ENCODE results near the gene RAD51B. TPM values are rescaled to one million over a fixed set of nuclear protein-coding genes. Genes with fewer than 3 reads are reported as not detected.

Gene RAD51B
- polyA plus RNA-seq, 3 donors, result 2.4 to 4.9 (median 3.3) TPM

DNA sequence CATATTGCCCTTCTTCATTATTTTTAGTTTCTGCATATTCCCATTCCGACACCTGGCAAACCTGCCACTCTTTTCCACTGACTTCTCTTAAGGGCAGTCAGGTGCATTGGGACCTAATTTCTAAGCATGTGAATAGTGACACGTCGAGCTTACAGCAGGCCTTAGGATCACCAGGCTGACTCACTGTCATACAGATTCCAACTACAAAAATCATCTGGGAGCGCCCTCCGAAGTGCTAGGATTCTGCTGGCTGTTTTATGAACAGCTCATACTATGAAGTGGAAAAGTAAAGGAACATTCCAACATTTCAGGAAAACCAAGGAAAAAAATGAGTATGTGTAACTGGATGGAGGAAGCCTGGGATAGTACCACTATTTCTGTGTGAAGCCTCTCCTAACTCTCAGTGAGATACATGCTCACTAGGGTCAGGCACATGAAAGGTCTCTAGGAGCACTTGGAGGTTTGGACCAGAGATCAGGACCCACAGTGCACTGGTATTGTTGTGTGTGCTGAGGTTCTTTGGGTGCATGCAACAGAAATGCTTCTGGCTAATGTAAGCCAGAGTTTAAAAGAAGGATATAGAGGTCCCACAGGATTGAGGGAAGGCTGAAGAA lies 715.9 kb downstream of the RAD51B start:
- no peak overlapping the region for H3K27ac ChIP-seq (ENCODE audit: low read depth, low read length)
- WGBS, 3 donors, result 85 to 96% (median 92%) methylated on average over 5 of the region's 5 CpGs

DNA sequence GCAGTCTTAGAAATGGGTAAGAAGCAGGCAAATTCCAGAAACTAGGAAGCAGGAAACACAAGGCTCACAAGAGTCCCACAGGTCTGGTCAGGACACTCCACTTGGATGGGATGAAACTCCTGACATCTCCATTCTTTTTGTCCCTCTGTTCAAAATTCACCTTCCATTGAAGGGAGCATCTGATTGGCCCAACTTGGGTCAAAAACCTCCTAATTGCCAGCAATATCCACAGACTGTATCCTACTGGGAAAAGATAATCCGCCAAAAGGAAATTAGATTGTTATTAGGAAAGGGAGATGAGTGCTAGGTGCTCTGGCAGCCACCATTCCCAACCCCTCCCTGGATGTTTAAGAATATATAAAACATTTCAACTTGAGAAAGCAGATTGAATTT lies 716.4 kb downstream of the RAD51B start:
- H3K27ac ChIP-seq (ENCODE audit: low read depth, low read length), result no peak overlapping the region
- 95 to 100% (median 100%) methylated on average over 1 of the region's 1 CpG for whole genome bisulfite sequencing, 3 donors

DNA sequence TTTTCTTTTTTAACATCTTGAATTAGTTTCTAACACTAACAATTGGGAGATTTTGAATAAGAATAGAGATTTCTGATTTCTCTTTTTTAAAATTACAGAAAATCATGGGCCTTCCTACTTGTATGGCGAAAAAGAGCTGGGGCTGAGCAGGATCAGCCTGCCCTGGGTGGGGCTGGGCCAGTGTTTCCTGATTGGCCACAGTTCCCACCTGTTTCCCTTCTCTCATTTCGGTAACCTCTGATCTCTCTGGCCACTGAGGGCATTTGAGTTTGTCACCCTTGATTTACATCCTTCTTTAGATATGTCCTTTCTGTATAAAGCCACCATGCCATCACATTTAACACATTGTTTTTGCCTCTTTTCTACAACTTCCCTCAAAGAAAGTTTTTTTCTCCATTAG lies 719.1 kb downstream of the RAD51B start:
- 78 to 86% (median 79%) methylated on average over 2 of the region's 2 CpGs for WGBS, 3 donors
- no peak overlapping the region for H3K27ac ChIP-seq (ENCODE audit: low read depth, low read length)

DNA sequence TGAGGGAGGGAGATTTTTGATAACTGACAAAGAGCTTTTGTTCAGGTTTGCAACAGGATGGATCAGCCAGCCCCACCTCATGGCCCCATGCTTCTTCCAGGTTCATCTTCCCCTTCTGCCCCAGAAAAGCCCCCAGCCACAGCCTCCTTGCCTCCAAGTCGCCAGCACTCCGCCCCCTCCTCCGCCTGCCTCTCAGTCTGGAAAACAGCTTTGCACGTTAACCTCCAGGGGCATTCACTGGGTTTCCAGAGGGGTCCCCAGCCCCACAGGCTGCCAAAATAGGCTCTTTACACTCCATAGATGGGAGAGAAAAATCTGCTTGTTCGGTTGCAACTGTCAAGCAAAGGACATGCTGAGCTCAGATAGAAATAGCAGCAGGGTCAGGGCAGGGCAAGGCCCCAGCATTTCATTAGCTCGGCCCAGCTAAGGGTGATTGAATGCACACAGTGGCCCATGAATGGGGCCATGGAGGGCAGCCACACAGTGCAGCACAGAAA lies 719.7 kb downstream of the RAD51B start:
- WGBS, 3 donors, result 77 to 91% (median 78%) methylated on average over 6 of the region's 6 CpGs
- no peak overlapping the region for H3K27ac ChIP-seq (ENCODE audit: low read depth, low read length)

DNA sequence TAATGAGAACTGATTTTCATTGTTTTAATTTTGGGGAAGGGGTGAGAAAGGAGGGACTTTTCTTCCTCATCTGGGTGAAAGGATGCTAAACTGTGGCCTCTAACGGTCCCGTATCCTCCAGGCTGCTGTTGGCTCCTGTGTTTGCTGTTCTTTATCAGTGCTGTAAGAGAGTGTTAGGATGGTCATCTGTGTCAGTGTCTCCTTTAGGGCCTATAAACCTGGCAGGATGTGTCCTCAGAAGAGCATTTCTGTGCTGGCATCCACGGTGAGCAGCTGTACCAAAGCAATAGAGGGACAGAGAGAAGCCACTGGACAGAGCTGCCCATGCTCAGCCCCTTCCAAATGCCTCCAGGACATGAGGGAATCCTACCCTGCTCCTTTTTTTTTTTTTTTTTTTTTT lies 720.2 kb downstream of the RAD51B start:
- 79 to 90% (median 86%) methylated on average over 3 of the region's 3 CpGs for WGBS, 3 donors
- H3K27ac ChIP-seq (ENCODE audit: low read depth, low read length), result no peak overlapping the region

DNA sequence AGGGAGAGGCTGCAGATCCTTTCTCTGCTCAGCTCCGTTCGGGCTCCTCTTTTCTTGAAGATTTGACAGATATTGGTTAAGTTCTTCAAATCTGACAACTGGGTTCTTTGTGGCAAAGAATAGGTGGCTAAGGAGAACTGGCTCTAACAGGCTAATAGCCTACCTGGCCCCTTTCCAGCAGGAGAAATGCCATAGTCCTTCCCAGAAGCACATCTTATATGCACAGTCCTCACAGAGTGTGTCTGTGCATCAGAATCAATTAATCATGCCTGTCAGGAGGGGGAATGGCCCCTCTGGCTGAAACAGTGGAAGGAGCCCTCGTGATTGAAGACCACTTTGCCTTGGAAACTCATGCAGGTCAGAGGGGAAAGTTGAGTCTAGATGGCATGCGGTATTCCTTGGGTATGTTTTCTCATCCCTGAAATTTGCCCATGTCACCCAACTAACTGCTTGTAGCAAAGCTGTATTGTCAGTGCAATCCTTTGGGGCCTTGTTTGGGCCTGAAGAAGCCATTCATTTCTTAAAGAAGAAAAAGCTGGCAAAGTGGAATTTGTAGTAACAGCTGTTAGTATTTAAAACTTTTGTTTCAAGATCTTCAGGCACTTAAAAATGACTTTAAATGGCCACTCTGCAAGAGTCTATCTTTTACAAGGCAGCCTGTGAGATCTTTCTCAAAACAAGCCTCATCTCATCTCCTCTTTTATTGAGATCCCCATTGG lies 721.8 kb downstream of the RAD51B start:
- H3K27ac ChIP-seq (ENCODE audit: low read depth, low read length), result no peak overlapping the region

DNA sequence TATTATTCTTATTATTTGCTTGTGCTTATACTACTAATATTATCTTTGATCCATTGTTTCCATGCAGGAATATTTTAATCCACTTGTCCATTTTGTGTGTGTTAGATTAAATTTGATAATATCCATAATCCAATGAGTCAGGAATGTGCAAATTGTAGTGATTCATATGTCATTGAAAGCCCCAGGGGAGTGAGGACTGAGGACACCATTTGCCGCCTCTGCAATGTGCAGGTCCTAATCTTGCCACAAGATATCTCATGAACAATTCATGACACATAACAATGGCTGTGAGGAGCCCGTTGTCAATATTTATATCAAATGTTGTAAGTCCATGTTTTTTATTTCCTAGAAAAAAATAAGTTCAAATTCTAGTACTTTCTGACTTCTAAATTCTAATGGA lies 722.8 kb downstream of the RAD51B start:
- 95 to 97% (median 96%) methylated on average over 2 of the region's 2 CpGs for WGBS, 3 donors
- H3K27ac ChIP-seq (ENCODE audit: low read depth, low read length), result no peak overlapping the region

More for the DNA sequence above, 721.8 kb downstream of the RAD51B start:
- WGBS, 3 donors, result 94 to 96% (median 95%) methylated on average over 4 of the region's 4 CpGs

DNA sequence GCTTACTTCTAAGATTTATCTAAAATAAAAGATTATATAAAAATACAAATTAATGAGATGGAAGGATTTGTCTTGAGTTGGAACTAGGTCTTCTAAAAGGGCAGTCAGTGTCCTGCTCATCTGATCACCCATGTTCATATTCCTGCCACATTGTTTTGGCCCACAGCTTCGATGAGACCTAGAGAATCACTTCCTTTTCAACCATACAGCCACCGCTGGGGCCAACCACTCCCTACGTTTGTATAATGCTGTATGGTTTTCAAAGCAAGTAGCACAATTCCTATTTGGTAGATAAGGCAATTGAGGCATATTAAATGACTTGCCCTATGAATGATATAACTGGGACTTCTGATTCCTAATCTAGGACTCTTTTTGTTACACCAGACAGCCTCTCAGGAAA lies 723.9 kb downstream of the RAD51B start:
- no peak overlapping the region for H3K27ac ChIP-seq (ENCODE audit: low read depth, low read length)
- 35 to 63% (median 54%) methylated on average over 3 of the region's 3 CpGs for WGBS, 3 donors

DNA sequence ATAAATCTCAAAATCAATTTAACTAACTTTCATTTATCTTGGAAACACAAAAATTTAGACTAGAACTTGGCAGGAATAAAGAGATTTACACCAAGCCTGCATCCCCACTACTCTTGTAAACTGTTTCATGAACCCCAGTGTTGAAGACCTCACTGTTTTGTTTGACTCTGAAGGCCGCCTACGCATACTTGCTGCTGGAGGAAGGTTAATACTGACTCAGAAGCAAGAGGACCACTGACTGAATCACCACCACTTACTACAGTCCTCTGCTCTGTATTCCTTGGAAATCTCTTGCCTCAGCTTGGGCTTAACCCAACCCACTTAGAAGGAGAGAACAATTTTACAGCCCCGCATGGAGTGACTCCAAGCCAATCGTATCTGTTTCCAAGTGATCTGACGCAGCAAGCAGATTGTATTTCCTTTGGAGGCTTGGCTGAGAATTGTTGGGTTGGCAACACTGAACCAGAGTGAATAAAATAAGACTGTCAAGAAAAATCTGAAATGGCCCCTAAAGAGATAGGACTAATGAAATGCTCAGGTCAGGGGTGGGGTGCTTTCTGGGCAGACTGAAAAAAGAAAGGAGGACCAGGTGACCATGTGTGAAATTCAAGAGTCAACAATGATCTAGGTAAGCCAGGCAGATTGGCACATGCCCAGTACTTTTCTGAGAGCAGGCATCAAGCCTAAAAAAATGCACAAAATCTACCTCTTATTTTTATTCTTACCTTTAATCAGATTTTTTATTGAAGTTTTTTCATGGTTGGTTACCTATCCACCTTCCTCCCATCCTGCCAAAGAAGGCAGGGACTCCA lies 724.7 kb downstream of the RAD51B start:
- WGBS, 3 donors, result 18 to 62% (median 45%) methylated on average over 5 of the region's 5 CpGs
- no peak overlapping the region for H3K27ac ChIP-seq (ENCODE audit: low read depth, low read length)

DNA sequence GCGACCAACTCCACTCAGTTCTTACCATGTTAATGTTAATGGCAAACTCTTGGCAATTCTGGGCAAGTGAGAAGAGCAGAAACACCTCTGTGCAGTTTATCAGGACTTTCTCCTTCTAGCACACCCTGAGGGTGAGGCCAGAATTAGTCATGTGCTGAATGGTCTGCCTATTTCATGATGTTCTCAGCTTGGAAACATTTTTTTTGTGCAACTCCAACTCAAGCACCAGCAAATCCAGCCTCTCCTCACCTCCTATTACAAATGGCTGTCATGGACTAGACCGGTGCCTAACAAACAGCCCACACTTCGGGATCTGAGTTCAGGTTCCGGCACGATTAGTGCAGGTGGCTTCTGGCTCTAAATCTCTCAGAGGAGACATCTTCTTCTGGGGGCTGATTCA lies 727.3 kb downstream of the RAD51B start:
- peak overlapping the region; percentile 55 for H3K27ac ChIP-seq (ENCODE audit: low read depth, low read length)
- WGBS, 3 donors, result 84 to 95% (median 90%) methylated on average over 5 of the region's 5 CpGs

DNA sequence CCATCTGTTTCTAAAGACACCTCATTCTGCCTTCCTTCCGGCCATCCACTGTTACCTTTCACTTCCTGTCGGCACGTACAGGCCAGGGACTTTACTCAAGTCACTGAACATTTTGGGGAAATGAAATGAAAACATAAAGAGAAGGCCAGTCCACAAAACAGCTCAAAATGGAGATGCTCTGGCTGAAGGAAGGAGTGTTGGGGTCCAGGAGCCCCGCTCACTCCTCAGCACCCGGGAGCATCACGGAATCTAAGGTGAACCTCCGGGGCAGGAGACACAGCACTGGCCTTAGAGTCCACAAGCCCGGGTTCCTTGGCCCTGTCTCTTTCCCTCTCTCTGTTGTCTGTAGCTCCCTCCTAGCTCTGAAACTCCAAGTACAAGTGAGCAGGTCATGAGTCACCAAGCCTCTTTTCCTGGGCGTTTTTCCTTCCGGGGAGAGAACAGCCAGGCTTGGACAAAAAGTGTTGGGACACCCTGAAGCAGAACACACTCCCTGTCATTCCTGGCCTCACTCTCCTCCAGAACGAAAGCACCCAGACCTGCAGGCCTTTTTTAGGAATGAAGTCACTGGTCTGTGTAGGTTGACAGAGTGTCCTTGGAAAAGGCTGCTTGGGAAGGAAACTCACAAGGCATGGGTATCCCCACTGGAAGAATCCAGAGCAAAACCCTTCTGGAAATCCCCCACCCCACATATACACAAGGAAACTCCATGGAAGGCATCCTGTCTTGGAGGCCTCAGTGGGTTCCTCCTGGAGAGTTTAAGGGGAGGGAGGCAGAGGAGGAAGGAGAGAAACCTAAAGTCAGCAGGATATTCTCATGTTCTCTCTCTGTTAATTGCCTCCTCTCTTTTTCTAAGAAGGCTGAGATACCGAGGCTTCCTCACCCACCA lies 728.0 kb downstream of the RAD51B start:
- H3K27ac ChIP-seq (ENCODE audit: low read depth, low read length), result peak overlapping the region; percentile 80
- 62 to 75% (median 64%) methylated on average over 12 of the region's 12 CpGs for WGBS, 3 donors

DNA sequence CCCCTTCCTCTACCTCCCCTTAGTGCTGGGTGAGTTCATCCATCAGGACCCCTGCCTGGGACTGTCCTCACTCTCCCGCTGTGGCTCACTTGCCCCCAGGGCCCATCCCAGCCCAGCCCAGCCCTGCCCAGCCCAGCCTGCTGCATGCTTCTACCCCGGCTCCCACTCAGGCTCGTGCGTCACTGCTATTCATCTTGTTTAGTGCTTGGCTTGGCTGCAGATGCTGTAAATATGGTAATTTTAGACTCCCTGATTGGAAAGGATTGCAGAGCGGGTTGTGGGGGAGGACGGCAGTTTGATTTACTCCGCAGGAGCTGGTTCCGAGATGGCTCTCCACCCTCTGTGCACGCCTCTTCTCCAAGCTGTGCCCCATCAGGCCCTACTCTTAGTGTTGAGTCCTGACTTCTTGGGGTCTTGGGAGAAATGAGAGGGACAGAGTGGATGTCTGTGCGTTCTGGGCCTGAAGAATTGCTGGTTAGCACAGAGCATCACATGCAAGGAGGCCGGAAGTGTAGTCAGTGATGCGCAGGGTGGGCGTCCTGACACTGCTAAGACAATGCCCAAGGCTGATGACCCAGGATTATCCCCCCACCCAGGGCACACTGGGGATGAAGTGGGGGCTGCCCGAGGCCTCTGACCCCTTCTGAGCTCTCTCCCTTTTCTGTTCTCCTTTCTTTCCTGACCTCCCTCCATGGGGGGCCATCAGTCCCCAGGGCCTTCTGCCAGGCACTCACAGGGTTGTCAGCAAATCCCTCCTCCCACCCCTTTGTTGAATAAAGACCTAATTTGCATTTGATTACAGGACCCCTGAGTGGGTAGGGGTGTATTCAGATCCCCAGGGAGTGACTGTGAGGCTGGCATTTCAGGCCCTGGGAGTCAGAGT lies 728.9 kb downstream of the RAD51B start:
- peak overlapping the region; percentile 80 for H3K27ac ChIP-seq (ENCODE audit: low read depth, low read length)
- WGBS, 3 donors, result 69 to 79% (median 70%) methylated on average over 14 of the region's 14 CpGs

DNA sequence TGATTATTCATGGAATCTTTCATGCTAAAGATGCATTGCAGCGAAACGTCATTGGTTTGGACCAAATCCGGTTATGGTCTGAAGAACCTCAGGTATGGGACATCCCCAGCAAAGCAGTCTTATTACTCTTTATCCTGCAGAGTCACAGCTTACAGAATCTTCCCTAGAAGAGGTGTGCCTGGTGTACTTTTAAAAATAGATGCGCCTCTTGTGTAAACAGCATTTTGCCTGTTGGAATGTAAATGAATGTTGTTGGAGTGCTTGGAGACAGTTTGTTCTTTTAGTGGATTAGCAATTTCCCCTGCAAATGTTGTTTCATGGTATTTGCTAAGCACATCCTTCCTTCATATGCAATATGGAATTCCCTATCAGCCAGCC lies 730.7 kb downstream of the RAD51B start:
- H3K27ac ChIP-seq (ENCODE audit: low read depth, low read length), result no peak overlapping the region
- WGBS, 3 donors, result 84 to 90% (median 86%) methylated on average over 4 of the region's 4 CpGs

DNA sequence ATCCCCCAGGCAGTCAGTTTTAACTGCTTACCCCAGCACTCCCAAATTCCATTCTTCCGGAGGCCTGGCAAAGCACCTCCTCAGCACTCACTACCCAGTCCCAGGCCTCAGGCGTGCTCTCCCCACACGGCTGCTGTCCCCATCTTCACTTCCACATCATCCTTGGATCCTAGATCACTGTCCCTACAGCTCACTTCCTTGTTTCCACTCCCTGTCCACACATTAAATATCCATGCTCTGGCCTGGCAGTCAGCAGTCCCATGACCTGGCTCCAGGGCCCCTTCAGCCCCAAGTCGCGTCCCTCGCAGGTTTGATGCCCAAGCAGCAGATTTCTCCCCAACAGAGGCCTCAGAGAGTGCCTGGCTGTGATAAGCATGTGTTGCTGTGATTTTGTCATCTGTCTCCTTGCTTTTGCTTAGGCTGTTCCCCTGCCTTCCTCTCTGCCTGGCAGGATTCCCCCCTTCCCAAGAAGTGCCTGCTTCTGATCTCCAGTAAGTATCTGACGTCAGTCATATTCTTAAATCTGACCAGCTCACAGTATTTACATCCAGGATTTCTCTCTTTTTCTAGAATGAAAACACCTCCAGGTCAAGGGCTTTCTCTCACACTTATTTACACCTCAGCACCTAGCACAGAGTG lies 731.6 kb downstream of the RAD51B start:
- H3K27ac ChIP-seq (ENCODE audit: low read depth, low read length), result no peak overlapping the region
- WGBS, 3 donors, result 69 to 80% (median 80%) methylated on average over 7 of the region's 7 CpGs

DNA sequence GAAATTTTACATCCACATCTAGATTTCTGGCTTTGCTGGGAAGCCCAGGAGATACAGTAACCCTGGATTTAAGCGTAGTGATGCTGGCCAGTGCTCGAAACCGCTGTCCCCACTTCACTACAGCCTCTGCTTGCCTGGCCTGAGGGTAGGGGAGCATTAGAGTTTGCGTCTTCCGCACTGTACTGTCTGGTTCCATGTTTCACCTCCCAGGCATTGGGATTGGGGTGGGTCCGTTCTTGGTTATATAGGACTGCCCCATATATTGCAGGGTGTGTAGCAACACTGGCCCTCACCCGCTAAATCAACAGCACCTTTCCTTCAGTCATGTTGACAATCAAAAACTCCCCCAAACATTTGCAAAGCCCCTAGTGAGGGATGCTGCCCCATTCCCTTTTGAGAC lies 732.5 kb downstream of the RAD51B start:
- 98 to 99% (median 98%) methylated on average over 7 of the region's 7 CpGs for WGBS, 3 donors
- H3K27ac ChIP-seq (ENCODE audit: low read depth, low read length), result no peak overlapping the region

DNA sequence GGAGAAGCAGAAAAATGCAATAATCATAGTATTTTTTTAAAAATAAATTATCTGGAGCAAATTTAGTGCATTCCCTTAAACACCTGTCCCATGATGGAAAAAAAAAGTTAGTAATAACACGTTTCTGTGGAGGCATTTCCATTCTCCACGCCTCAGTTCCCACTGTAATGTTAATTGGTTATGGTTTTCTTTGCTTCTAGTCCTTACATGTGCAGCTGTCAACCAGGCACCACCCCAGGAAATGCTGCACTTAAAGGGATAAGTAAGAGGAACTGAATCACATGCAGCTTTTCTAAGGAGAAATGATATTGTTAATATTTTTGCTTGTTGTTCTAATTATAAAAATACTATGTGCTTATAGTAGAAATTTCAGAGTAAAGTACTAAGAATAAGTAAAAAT lies 733.0 kb downstream of the RAD51B start:
- WGBS, 3 donors, result 19 to 58% (median 30%) methylated on average over 2 of the region's 2 CpGs
- H3K27ac ChIP-seq (ENCODE audit: low read depth, low read length), result no peak overlapping the region

DNA sequence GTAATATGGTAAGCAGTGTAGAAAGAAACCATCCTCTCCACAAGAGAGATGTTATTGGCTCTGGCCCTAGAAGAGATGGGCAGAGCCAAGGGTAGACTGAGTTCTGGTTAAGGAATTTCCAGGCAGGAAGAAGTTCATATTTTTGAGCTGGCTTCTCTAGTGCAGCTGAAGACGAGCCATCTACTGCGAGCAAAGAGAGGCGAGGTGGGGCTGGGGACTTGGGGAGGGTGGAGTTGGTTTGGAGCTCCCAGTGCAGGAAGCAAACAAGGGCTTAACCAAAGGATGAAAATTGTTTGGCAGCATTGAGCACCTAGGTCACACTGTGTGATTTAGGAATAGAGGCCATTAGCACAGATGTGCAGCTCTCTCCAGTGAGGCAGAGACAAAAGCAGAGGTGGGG lies 733.7 kb downstream of the RAD51B start:
- H3K27ac ChIP-seq (ENCODE audit: low read depth, low read length), result no peak overlapping the region
- WGBS, 3 donors, result 43 to 65% (median 59%) methylated on average over 3 of the region's 3 CpGs

Data from adipose tissue (tissue), 3 donors.